MM.1S (cell line): ENCODE results near the gene SRSF11.
A peak's percentile ranks its signal among the peaks of the same experiment; 100 is the strongest.
"Not testable (repeated sequence)": the region's sequence is repeated elsewhere in the genome, so short reads cannot be mapped to it uniquely, and the experiment has no call there.

ENCODE experiments used
- DNase-seq: peaks from one replicate; pipeline ENCODE4 v3.0.0-alpha.2; 2015
- H2AFZ ChIP-seq: fragments of 300-600 bp; sonication (generic); 2 replicates; pipeline ENCODE4 v1.6.0; 2016; ENCODE audit warnings: antibody characterized with exemption, low read length
- H3F3A ChIP-seq: fragments of 300-600 bp; sonication (generic); 2 replicates; pipeline ENCODE4 v1.6.1; 2016; ENCODE audit warnings: mild to moderate bottlenecking, antibody characterized with exemption, low read length, moderate library complexity, mixed read lengths; ENCODE audit not compliant: insufficient read depth
- H3K27ac ChIP-seq: fragments of 300-600 bp; sonication (generic); 2 replicates; pipeline ENCODE4 v1.5.1; 2016; ENCODE audit warnings: mild to moderate bottlenecking, low read length
- H3K27me3 ChIP-seq: fragments of 300-600 bp; sonication (generic); replicated peaks from 2 replicates; pipeline ENCODE4 v1.6.0; 2016; ENCODE audit warnings: low read length; ENCODE audit not compliant: insufficient read depth
- H3K36me3 ChIP-seq: fragments of 300-600 bp; sonication (generic); replicated peaks from 2 replicates; pipeline ENCODE4 v1.6.1; 2016; ENCODE audit warnings: mild to moderate bottlenecking, low read length, mixed read lengths; ENCODE audit not compliant: insufficient read depth
- H3K4me1 ChIP-seq: fragments of 300-600 bp; sonication (generic); 2 replicates; pipeline ENCODE4 v1.6.1; 2016; ENCODE audit warnings: low read length, mixed read lengths
- H3K4me2 ChIP-seq: fragments of 300-600 bp; sonication (generic); 2 replicates; pipeline ENCODE4 v1.6.0; 2016; ENCODE audit warnings: low read depth, low read length
- H3K4me3 ChIP-seq: fragments of 300-600 bp; sonication (generic); 2 replicates; pipeline ENCODE4 v1.5.1; 2016; ENCODE audit warnings: low read length, mixed read lengths
- H3K79me2 ChIP-seq: fragments of 300-600 bp; sonication (generic); 2 replicates; pipeline ENCODE4 v1.6.1; 2016; ENCODE audit warnings: mixed run types, low read length, mixed read lengths
- H3K9ac ChIP-seq: fragments of 300-600 bp; sonication (generic); 2 replicates; pipeline ENCODE4 v1.6.1; 2016; ENCODE audit warnings: low read length, mixed read lengths
- H3K9me2 ChIP-seq: fragments of 300-600 bp; sonication (generic); replicated peaks from 2 replicates; pipeline ENCODE4 v1.6.1; 2016; ENCODE audit warnings: mild to moderate bottlenecking, low read length, mixed read lengths; ENCODE audit not compliant: insufficient read depth
- H3K9me3 ChIP-seq: fragments of 300-600 bp; sonication (generic); replicated peaks from 2 replicates; pipeline ENCODE4 v1.6.1; 2016; ENCODE audit warnings: mild to moderate bottlenecking, low read length, mixed read lengths; ENCODE audit not compliant: insufficient read depth
- H4K20me1 ChIP-seq: fragments of 300-600 bp; sonication (generic); 2 replicates; pipeline ENCODE4 v1.6.1; 2016; ENCODE audit warnings: mild to moderate bottlenecking, low read length, moderate library complexity, mixed read lengths; ENCODE audit not compliant: insufficient read depth
- CTCF ChIP-seq: fragments of 300-600 bp; sonication (generic); IDR thresholded peaks from 2 replicates; pipeline ENCODE4 v1.5.1; 2016; ENCODE audit warnings: antibody characterized with exemption, low read length, mixed read lengths
- EZH2 ChIP-seq: fragments of 300-600 bp; sonication (generic); optimal IDR thresholded peaks from 2 replicates; pipeline ENCODE3; 2017; ENCODE audit warnings: low read depth, mild to moderate bottlenecking, antibody characterized with exemption, low read length, mixed read lengths
- EZH2phosphoT487 ChIP-seq: fragments of 300-600 bp; sonication (generic); IDR thresholded peaks from 2 replicates; pipeline ENCODE4 v1.6.1; 2018; ENCODE audit warnings: antibody characterized with exemption, low read length

Gene SRSF11

GRCh38 chr1:70221238-70222121 is at the start of gene SRSF11:
TSS of gene SRSF11 (plus strand) at chr1:70221380. CDS start at chr1:70221637, 257 bp downstream.
- Histone ChIP-seq H3K9me2 (no peaks in the 10 kb centered on the region), H3K79me2 (peaks cover 91% of the 10 kb centered on the region), H3K27ac (peak within 1 kb of the TSS; percentile 88), H3K4me2 (peak within 1 kb of the TSS; percentile 82), H3K9ac (peak within 1 kb of the TSS; percentile 80), H2AFZ (peak within 1 kb of the TSS; percentile 83), H3K9me3 (no peaks in the 10 kb centered on the region), H3F3A (peaks cover 26% of the 10 kb centered on the region), H3K36me3 (no peaks in the 10 kb centered on the region; the same call in 1 of the 2 replicates), H3K4me1 (peaks cover 25% of the 10 kb centered on the region), H4K20me1 (peaks cover under 1% of the 10 kb centered on the region; the same call in 1 of the 2 replicates), H3K27me3 (no peaks in the 10 kb centered on the region), H3K4me3 (peak within 1 kb of the TSS; percentile 70)
- TF ChIP-seq EZH2 (no peak), CTCF (no peak), EZH2phosphoT487 (no peak)
- DNase-seq, result peak; percentile 96

- H3K9me2 ChIP-seq, result no peaks in the 10 kb centered on the region
These were observed 49.7 kb upstream of the SRSF11 start for GRCh38 chr1:70171512-70171911.

GRCh38 chr1:70185181-70185580 is 36.0 kb upstream of the SRSF11 start:
- H3K9me3 ChIP-seq, H3K4me1 ChIP-seq, H3K9ac ChIP-seq, H3F3A ChIP-seq, DNase-seq, H3K4me2 ChIP-seq, H3K27ac ChIP-seq, H3K4me3 ChIP-seq, H2AFZ ChIP-seq, H3K9me2 ChIP-seq, H3K27me3 ChIP-seq, H3K36me3 ChIP-seq, H4K20me1 ChIP-seq, H3K79me2 ChIP-seq: not testable (repeated sequence)

More at GRCh38 chr1:70171512-70171911, 49.7 kb upstream of the SRSF11 start:
- H3K27ac ChIP-seq, result no peak overlapping the region
- DNase-seq, result no peak
- no peak overlapping the region for H3K4me3 ChIP-seq
- H2AFZ ChIP-seq, result no peak overlapping the region
- no peaks in the 10 kb centered on the region for H3K4me1 ChIP-seq
- H3F3A ChIP-seq, result no peaks in the 10 kb centered on the region
- H3K27me3 ChIP-seq, result no peaks in the 10 kb centered on the region
- H3K79me2 ChIP-seq, result no peaks in the 10 kb centered on the region
- no peaks in the 10 kb centered on the region; the same call in 1 of the 2 replicates for H3K36me3 ChIP-seq
- H4K20me1 ChIP-seq, result no peaks in the 10 kb centered on the region
- no peak for TF ChIP-seq EZH2
- no peak for TF ChIP-seq CTCF
- no peak for TF ChIP-seq EZH2phosphoT487
- no peak overlapping the region for H3K4me2 ChIP-seq
- H3K9me3 ChIP-seq, result no peaks in the 10 kb centered on the region
- no peak overlapping the region for H3K9ac ChIP-seq

GRCh38 chr1:70188522-70188921 is 32.7 kb upstream of the SRSF11 start:
- no peak overlapping the region for H3K9ac ChIP-seq
- no peaks in the 10 kb centered on the region for H4K20me1 ChIP-seq
- H3K36me3 ChIP-seq, result no peaks in the 10 kb centered on the region
- no peak overlapping the region for H3K4me3 ChIP-seq
- H3K27me3 ChIP-seq, result no peaks in the 10 kb centered on the region
- H3K9me3 ChIP-seq, result no peaks in the 10 kb centered on the region
- H3K4me2 ChIP-seq, result no peak overlapping the region
- no peaks in the 10 kb centered on the region for H3K4me1 ChIP-seq
- DNase-seq, result no peak
- no peak overlapping the region for H3K27ac ChIP-seq
- H3K79me2 ChIP-seq, result peaks cover 30% of the 10 kb centered on the region
- H3K9me2 ChIP-seq, result no peaks in the 10 kb centered on the region
- H3F3A ChIP-seq, result no peaks in the 10 kb centered on the region
- TF ChIP-seq EZH2phosphoT487 (no peak), CTCF (no peak), EZH2 (no peak)
- no peak overlapping the region for H2AFZ ChIP-seq
